ENCODE measurements around the gene RCOR3.
"Not testable (repeated sequence)": the region's sequence is repeated elsewhere in the genome, so short reads cannot be mapped to it uniquely, and the experiment has no call there.

The RCOR3 gene

GRCh38 chr1:211229365-211229759 is 29.8 kb upstream of the RCOR3 start:
- no peak for TF ChIP-seq CTCF (IDR thresholded peaks at IDR 0.05; ENCODE audit: extremely low read depth, missing control alignments)
- DNase-seq (ENCODE audit: low spot score) = no peak

- TF ChIP-seq CTCF (IDR thresholded peaks at IDR 0.05; ENCODE audit: extremely low read depth, missing control alignments) = no peak
- no peak for DNase-seq (ENCODE audit: low spot score)
Observed at GRCh38 chr1:211231873-211232272, 27.3 kb upstream of the RCOR3 start.

GRCh38 chr1:211236633-211237320 is 22.4 kb upstream of the RCOR3 start:
- TF ChIP-seq CTCF (IDR thresholded peaks at IDR 0.05; ENCODE audit: extremely low read depth, missing control alignments) = no peak
- DNase-seq (ENCODE audit: low spot score) = no peak

- TF ChIP-seq CTCF (IDR thresholded peaks at IDR 0.05; ENCODE audit: extremely low read depth, missing control alignments) = no peak
- no peak for DNase-seq (ENCODE audit: low spot score)
Observed at GRCh38 chr1:211237579-211237978, 21.6 kb upstream of the RCOR3 start.

- not testable (repeated sequence) for DNase-seq (ENCODE audit: low spot score)
Observed at GRCh38 chr1:211240567-211240966, 18.6 kb upstream of the RCOR3 start.

- DNase-seq (ENCODE audit: low spot score) = no peak
- TF ChIP-seq CTCF (IDR thresholded peaks at IDR 0.05; ENCODE audit: extremely low read depth, missing control alignments) = no peak
Observed at GRCh38 chr1:211241071-211241470, 18.1 kb upstream of the RCOR3 start.

- DNase-seq (ENCODE audit: low spot score) = not testable (repeated sequence)
Observed at GRCh38 chr1:211243639-211244038, 15.5 kb upstream of the RCOR3 start.

- DNase-seq (ENCODE audit: low spot score) = not testable (repeated sequence)
Observed at GRCh38 chr1:211246583-211246982, 12.6 kb upstream of the RCOR3 start.

- DNase-seq (ENCODE audit: low spot score) = no peak
- TF ChIP-seq CTCF (IDR thresholded peaks at IDR 0.05; ENCODE audit: extremely low read depth, missing control alignments) = no peak
Observed at GRCh38 chr1:211247921-211248320, 11.2 kb upstream of the RCOR3 start.

GRCh38 chr1:211249611-211250010 is 9.6 kb upstream of the RCOR3 start:
- not testable (repeated sequence) for DNase-seq (ENCODE audit: low spot score)
